SK-N-SH (cell line): ENCODE results near the gene FAM219A.

Experiments used
- FOXM1 ChIP-seq: IDR thresholded peaks from 2 replicates; pipeline ENCODE4 v1.4.0; 2012; ENCODE audit warnings: low read depth, mild to moderate bottlenecking
- GATA2 ChIP-seq: sonication (generic); formaldehyde crosslinking; IDR thresholded peaks from 2 replicates; pipeline ENCODE4 v1.5.0; 2020; ENCODE audit warnings: mild to moderate bottlenecking, missing genetic modification reagents
- SIN3A ChIP-seq: IDR thresholded peaks from 2 replicates; pipeline ENCODE4 v1.6.1; 2012; ENCODE audit warnings: low read depth, mild to moderate bottlenecking, low read length, moderate library complexity, borderline replicate concordance

DNA sequence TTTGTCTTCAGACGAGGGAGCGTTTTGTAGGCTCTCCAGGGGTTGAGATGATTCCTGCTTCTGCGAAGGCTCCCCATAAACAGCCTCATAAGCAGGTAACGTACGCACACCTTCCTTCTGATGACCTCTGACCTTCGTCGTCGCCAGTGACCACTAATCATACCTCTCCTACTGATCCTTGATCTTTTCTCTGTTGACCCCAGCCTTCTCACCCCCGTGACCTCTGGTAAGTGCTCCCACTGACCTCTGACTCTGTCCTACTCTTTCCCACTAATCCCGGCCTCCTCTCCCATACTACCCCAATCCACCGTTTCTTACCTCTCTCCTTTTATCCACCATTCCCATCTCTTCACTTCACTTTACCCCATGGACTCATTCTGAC is 580 bp upstream of the FAM219A start:
- TF ChIP-seq FOXM1 (no peak), GATA2 (CRISPR knock-in tag) (no peak), SIN3A (no peak)
